Uterus (tissue), 4 donors: Measurements from ENCODE around the gene SLC2A5. TPM values are rescaled to one million over a fixed set of nuclear protein-coding genes. Genes with fewer than 3 reads are reported as not detected.

ENCODE experiments used
- DNase-seq, 2 donors: peaks; one replicate each; pipeline ENCODE4 v3.0.0-alpha.2; 2019 to 2020
- H3K27ac ChIP-seq, 2 donors: fragments of 200-600 bp; sonication (generic); 1 replicate in 1 of 2; 2 replicates in 1 of 2; pipeline ENCODE4 v1.5.1; 2016 to 2018
- H3K27me3 ChIP-seq, 2 donors: fragments of 200-600 bp; sonication (generic); one replicate each; pipeline ENCODE4 v1.5.1; 2018 to 2019; ENCODE audit warnings: control low read depth in 1 of 2
- H3K36me3 ChIP-seq, 2 donors: fragments of 200-600 bp; sonication (generic); one replicate each; pipeline ENCODE4 v1.5.1; 2019; ENCODE audit warnings: control low read depth in 1 of 2
- H3K4me1 ChIP-seq, 2 donors: fragments of 200-600 bp; sonication (generic); one replicate each; pipeline ENCODE4 v1.5.1; 2018 to 2019; ENCODE audit warnings: control low read depth in 1 of 2
- H3K4me3 ChIP-seq, 2 donors: fragments of 200-600 bp; sonication (generic); 1 replicate in 1 of 2; 2 replicates in 1 of 2; pipeline ENCODE4 v1.5.1; 2018 to 2019; ENCODE audit warnings: mild to moderate bottlenecking in 1 of 2
- H3K9me3 ChIP-seq, 2 donors: fragments of 200-600 bp; sonication (generic); one replicate each; pipeline ENCODE4 v1.5.1; 2019; ENCODE audit warnings: control low read depth in 1 of 2
- CTCF ChIP-seq, 4 experiments: fragments of 200-600 bp in 2 of 4; fragments of 450-650 bp in 2 of 4; sonication (generic) in 2 of 4; IDR thresholded peaks; one replicate each; pipeline ENCODE4 v1.5.1; 2016 to 2019; ENCODE audit warnings: antibody characterized with exemption in 4 of 4, mild to moderate bottlenecking in 2 of 4, moderate library complexity in 1 of 4
- POLR2A ChIP-seq, 2 donors: fragments of 450-650 bp; IDR thresholded peaks; one replicate each; pipeline ENCODE4 v1.6.1; 2016; ENCODE audit warnings: antibody characterized with exemption in 2 of 2, mild to moderate bottlenecking in 1 of 2, moderate library complexity in 1 of 2
- intact Hi-C: fragments of 100-400 bp; cut with DNase I; formaldehyde crosslinking; loops from one replicate; pipeline ENCODE4 v1.15.1; 2023; ENCODE audit warnings: low total_unique reads
- total RNA-seq, 4 donors: library from RNA; depleted of rRNA in 3 of 4; stranded (reverse); fragments of >200 nt in 3 of 4; gene quantifications; one replicate each; pipeline versions ENCODE4 v1.1.0 to v1.2.4, GENCODE V29; 2014 to 2023
- donor health status: DM: yes; HTN: yes; CAD: no.

Gene SLC2A5
- total RNA-seq, 4 donors from 2014 or later, result 1.1 to 2.4 TPM; not detected in 2

- no peak overlapping the region for H3K27ac ChIP-seq
- no peaks in the 10 kb centered on the region for H3K36me3 ChIP-seq
- no peaks in the 10 kb centered on the region for H3K4me1 ChIP-seq
- TF ChIP-seq CTCF (IDR thresholded peaks at IDR 0.05) (no peak), POLR2A (IDR thresholded peaks at IDR 0.05) (no peak)
- intact Hi-C loops, result no loop called here
- no peaks in the 10 kb centered on the region for H3K27me3 ChIP-seq
- no peak for DNase-seq
- H3K9me3 ChIP-seq, result no peaks in the 10 kb centered on the region
- no peak overlapping the region for H3K4me3 ChIP-seq
Measured at GRCh38 chr1:9088807-9089206, 19.4 kb upstream of the SLC2A5 start.

- no peaks in the 10 kb centered on the region for H3K27me3 ChIP-seq
- no peaks in the 10 kb centered on the region for H3K4me1 ChIP-seq
- TF ChIP-seq POLR2A (IDR thresholded peaks at IDR 0.05), result no peak
- no peak for DNase-seq
- H3K27ac ChIP-seq, result no peak overlapping the region
- H3K36me3 ChIP-seq, result no peaks in the 10 kb centered on the region
- no peaks in the 10 kb centered on the region for H3K9me3 ChIP-seq
- intact Hi-C loops, result no loop called here
- H3K4me3 ChIP-seq, result no peak overlapping the region
Measured at GRCh38 chr1:9087411-9088125, 18.1 kb upstream of the SLC2A5 start.

- Histone ChIP-seq H3K4me1 (no peaks in the 10 kb centered on the region), H3K36me3 (no peaks in the 10 kb centered on the region), H3K9me3 (no peaks in the 10 kb centered on the region), H3K27ac (no peak overlapping the region), H3K27me3 (no peaks in the 10 kb centered on the region), H3K4me3 (no peak overlapping the region)
- intact Hi-C loops, result no loop called here
- TF ChIP-seq POLR2A (IDR thresholded peaks at IDR 0.05) (no peak), CTCF (IDR thresholded peaks at IDR 0.05) (no peak)
- DNase-seq, result no peak
Measured at GRCh38 chr1:9086796-9087195, 17.4 kb upstream of the SLC2A5 start.

GRCh38 chr1:9086045-9086444, 16.6 kb upstream of the SLC2A5 start:
- Histone ChIP-seq H3K4me1 (no peaks in the 10 kb centered on the region), H3K27ac (peak overlapping the region in 1 of 2 donors; percentile 45), H3K9me3 (no peaks in the 10 kb centered on the region), H3K4me3 (no peak overlapping the region), H3K36me3 (no peaks in the 10 kb centered on the region), H3K27me3 (no peaks in the 10 kb centered on the region)
- intact Hi-C loops, result no loop called here
- TF ChIP-seq CTCF (IDR thresholded peaks at IDR 0.05) (no peak), POLR2A (IDR thresholded peaks at IDR 0.05) (no peak)
- no peak for DNase-seq

- Histone ChIP-seq H3K27me3 (no peaks in the 10 kb centered on the region), H3K27ac (peak overlapping the region in 1 of 2 donors; percentile 45), H3K9me3 (no peaks in the 10 kb centered on the region), H3K36me3 (no peaks in the 10 kb centered on the region), H3K4me3 (no peak overlapping the region), H3K4me1 (no peaks in the 10 kb centered on the region)
- intact Hi-C loops, result no loop called here
- no peak for DNase-seq
- no peak for TF ChIP-seq POLR2A (IDR thresholded peaks at IDR 0.05)
- TF ChIP-seq CTCF (IDR thresholded peaks at IDR 0.05), result no peak
Measured at GRCh38 chr1:9085306-9085940, 16.0 kb upstream of the SLC2A5 start.
